H1 (cell line): ENCODE data around the gene VPS18. TPM values are rescaled to one million over a fixed set of nuclear protein-coding genes. Genes with fewer than 3 reads are reported as not detected.

Experiments
- CTCF ChIA-PET: fragments of 300-600 bp; sonication (Branson Sonifier 250); formaldehyde crosslinking; loops from one replicate; lab custom pipeline; 2021; ENCODE audit not compliant: partially characterized antibody; lab: Charles Lee
- POLR2A ChIA-PET: fragments of 300-600 bp; sonication (Branson Sonifier 250); formaldehyde crosslinking; loops from one replicate; lab custom pipeline; 2021; ENCODE audit warnings: inconsistent platforms; ENCODE audit not compliant: partially characterized antibody; lab: Charles Lee
- DNase-seq, 2 experiments: peaks; one replicate each; pipeline versions ENCODE4 v3.0.0 to v3.0.0-alpha.2; 2010 to 2022; ENCODE audit warnings: low spot score in 2 of 2, low read depth in 1 of 2, mixed read lengths in 1 of 2
- FAIRE-seq: peaks from 2 replicates; lab custom pipeline; 2011; peaks lifted over from hg19 to GRCh38; lab: Jason Lieb, UNC
- H2AFZ ChIP-seq: 2 replicates; pipeline ENCODE4 v1.8.1; 2012; ENCODE audit warnings: low read length, inconsistent platforms
- H2AK5ac ChIP-seq: 2 replicates; pipeline ENCODE4 v1.6.1; 2013; ENCODE audit warnings: low read depth, low read length
- H2BK120ac ChIP-seq: replicated peaks from 2 replicates; pipeline ENCODE3; 2013; ENCODE audit warnings: low read depth, low read length, inconsistent platforms
- H2BK12ac ChIP-seq: 2 replicates; pipeline ENCODE4 v1.6.1; 2013; ENCODE audit warnings: low read depth, low read length
- H2BK15ac ChIP-seq: 2 replicates; pipeline ENCODE4 v1.6.1; 2013; ENCODE audit warnings: low read length
- H2BK20ac ChIP-seq: 2 replicates; pipeline ENCODE4 v1.6.1; 2013; ENCODE audit warnings: low read length
- H2BK5ac ChIP-seq: 2 replicates; pipeline ENCODE4 v1.6.1; 2013; ENCODE audit warnings: low read depth, low read length
- H3K14ac ChIP-seq: 2 replicates; pipeline ENCODE4 v1.6.1; 2013; ENCODE audit warnings: inconsistent platforms; ENCODE audit not compliant: insufficient read length
- H3K18ac ChIP-seq: 2 replicates; pipeline ENCODE4 v1.6.1; 2013; ENCODE audit warnings: low read length; ENCODE audit errors: extremely low read depth
- H3K23ac ChIP-seq: 2 replicates; pipeline ENCODE4 v1.6.1; 2013; ENCODE audit warnings: inconsistent platforms; ENCODE audit not compliant: insufficient read length
- H3K23me2 ChIP-seq: 2 replicates; pipeline ENCODE4 v1.6.1; 2013; ENCODE audit warnings: low read depth, low read length
- H3K27ac ChIP-seq: 2 replicates; pipeline ENCODE4 v1.6.1; 2011; ENCODE audit warnings: low read depth, low read length, inconsistent platforms
- H3K27me3 ChIP-seq, 4 experiments: replicated peaks in 1 of 4; 1 replicate in 1 of 4; 2 replicates in 3 of 4; pipeline versions ENCODE4 v1.6.1 to v1.8.1; 2011 to 2013; ENCODE audit warnings: low read length in 3 of 4, mild to moderate bottlenecking in 3 of 4, inconsistent platforms in 2 of 4, mixed read lengths in 2 of 4, moderate library complexity in 1 of 4; ENCODE audit not compliant: control insufficient read depth in 3 of 4, insufficient read depth in 3 of 4; ENCODE audit errors: extremely low read depth in 1 of 4
- H3K36me3 ChIP-seq, 4 experiments: 2 replicates each; pipeline versions ENCODE4 v1.6.1 to v1.8.1; 2011 to 2013; ENCODE audit warnings: mild to moderate bottlenecking in 4 of 4, low read length in 3 of 4, moderate library complexity in 2 of 4, control low read depth in 1 of 4, inconsistent platforms in 1 of 4; ENCODE audit not compliant: insufficient read depth in 4 of 4, control insufficient read depth in 2 of 4
- H3K4ac ChIP-seq: replicated peaks from 2 replicates; pipeline ENCODE3; 2013; ENCODE audit warnings: low read length, low read depth, mixed read lengths, inconsistent platforms; ENCODE audit not compliant: insufficient read length
- H3K4me1 ChIP-seq, 4 experiments: replicated peaks in 1 of 4; 1 replicate in 1 of 4; 2 replicates in 3 of 4; pipeline versions ENCODE4 v1.6.1 to v1.8.1; 2011 to 2013; ENCODE audit warnings: low read length in 3 of 4, inconsistent platforms in 2 of 4, mixed read lengths in 1 of 4; ENCODE audit not compliant: insufficient read depth in 4 of 4, control insufficient read depth in 3 of 4
- H3K4me2 ChIP-seq, 2 experiments: 2 replicates each; pipeline versions ENCODE4 v1.6.1 to v1.8.1; 2011 to 2013; ENCODE audit warnings: low read depth in 2 of 2, low read length in 2 of 2, control low read depth in 1 of 2, inconsistent platforms in 1 of 2, mild to moderate bottlenecking in 1 of 2; ENCODE audit not compliant: insufficient read depth in 1 of 2
- H3K4me3 ChIP-seq, 4 experiments: fragments of 200-600, 300-600 bp in 1 of 4; sonication (generic), shearing (Covaris generic), sonication (Bioruptor Twin) in 1 of 4; 2 replicates each; pipeline versions ENCODE4 v1.5.1 to v1.8.1; 2011 to 2016; ENCODE audit warnings: low read length in 4 of 4, low read depth in 3 of 4, control low read depth in 2 of 4, inconsistent platforms in 2 of 4, mild to moderate bottlenecking in 2 of 4, mixed read lengths in 1 of 4, moderate library complexity in 1 of 4; ENCODE audit not compliant: insufficient read depth in 2 of 4; ENCODE audit errors: extremely low read depth in 1 of 4
- H3K56ac ChIP-seq: replicated peaks from 2 replicates; pipeline ENCODE3; 2013; ENCODE audit warnings: low read depth, mild to moderate bottlenecking, mixed read lengths, low read length, inconsistent platforms; ENCODE audit not compliant: insufficient read length
- H3K79me1 ChIP-seq: 2 replicates; pipeline ENCODE4 v1.6.1; 2013; ENCODE audit warnings: low read depth, low read length, control low read depth
- H3K79me2 ChIP-seq, 2 experiments: 2 replicates each; pipeline versions ENCODE4 v1.6.1 to v1.8.1; 2012 to 2013; ENCODE audit warnings: low read length in 2 of 2, mild to moderate bottlenecking in 2 of 2, inconsistent platforms in 1 of 2; ENCODE audit not compliant: insufficient read depth in 2 of 2, control insufficient read depth in 1 of 2
- H3K9ac ChIP-seq, 4 experiments: replicated peaks in 1 of 4; 1 replicate in 1 of 4; 2 replicates in 3 of 4; pipeline versions ENCODE4 v1.6.1 to v1.8.1; 2011 to 2013; ENCODE audit warnings: low read depth in 3 of 4, low read length in 3 of 4, control low read depth in 2 of 4, mild to moderate bottlenecking in 2 of 4, moderate library complexity in 2 of 4, inconsistent platforms in 1 of 4; ENCODE audit errors: extremely low read depth in 1 of 4
- H3K9me3 ChIP-seq, 2 experiments: 2 replicates each; pipeline versions ENCODE4 v1.6.1 to v1.8.1; 2012 to 2013; ENCODE audit warnings: mild to moderate bottlenecking in 2 of 2, moderate library complexity in 2 of 2, control low read depth in 1 of 2, inconsistent platforms in 1 of 2, low read depth in 1 of 2, low read length in 1 of 2, mixed read lengths in 1 of 2; ENCODE audit not compliant: insufficient read depth in 2 of 2
- H4K20me1 ChIP-seq, 2 experiments: replicated peaks in 1 of 2; 2 replicates each; pipeline versions ENCODE3 to v1.8.1; 2011 to 2013; ENCODE audit warnings: inconsistent platforms in 2 of 2, low read length in 2 of 2, mild to moderate bottlenecking in 1 of 2; ENCODE audit not compliant: insufficient read depth in 2 of 2, control insufficient read depth in 1 of 2
- H4K5ac ChIP-seq: 2 replicates; pipeline ENCODE4 v1.6.1; 2013; ENCODE audit warnings: low read length, low read depth, mixed read lengths, inconsistent platforms; ENCODE audit not compliant: insufficient read length
- H4K8ac ChIP-seq: 2 replicates; pipeline ENCODE4 v1.8.0; 2013; ENCODE audit warnings: mild to moderate bottlenecking, moderate library complexity, low read length, inconsistent platforms; ENCODE audit not compliant: insufficient read depth; ENCODE audit errors: extremely low read depth
- H4K91ac ChIP-seq: replicated peaks from 2 replicates; pipeline ENCODE3; 2013; ENCODE audit warnings: low read length, mixed read lengths, inconsistent platforms; ENCODE audit not compliant: insufficient read length
- GTF2F1 ChIP-seq: IDR thresholded peaks from 2 replicates; pipeline ENCODE4 v1.6.1; 2012; ENCODE audit warnings: low read depth, low read length, improper control_type of control experiment, borderline replicate concordance
- SUZ12 ChIP-seq: fragments of 200-600 bp; sonication (generic); IDR thresholded peaks from 2 replicates; pipeline ENCODE4 v1.6.1; 2012; ENCODE audit warnings: mild to moderate bottlenecking, inconsistent platforms, low read length, moderate library complexity, mixed read lengths
- WGBS, 2 experiments: shearing (Covaris generic) in 1 of 2; methylation state at CpG; one replicate each; pipeline versions ENCODE4 v1.1.6 to v1.1.7; 2013 to 2015; ENCODE audit warnings: low lambda C conversion rate in 2 of 2, mixed read lengths in 2 of 2, inconsistent platforms in 1 of 2, low coverage in 1 of 2, missing lambda C conversion rate in 1 of 2; ENCODE audit not compliant: insufficient replicate concordance in 2 of 2, insufficient coverage in 1 of 2, insufficient read length in 1 of 2; ENCODE audit errors: extremely low coverage in 1 of 2, missing lambda C conversion rate in 1 of 2; 5-methylcytosine and 5-hydroxymethylcytosine counted together
- polyA plus RNA-seq, 7 experiments: library from polyadenylated mRNA; depleted of rRNA in 3 of 7; stranded (reverse) in 5 of 7; unstranded in 2 of 7; fragments of >200 nt in 5 of 7; fragments of 200-250 nt in 2 of 7; gene quantifications; 1 replicate in 5 of 7; 2 replicates in 1 of 7; 4 replicates in 1 of 7; pipeline versions ENCODE4 v1.2.1 to v1.2.3, GENCODE V29; 2011 to 2013; ENCODE audit warnings: missing spikeins in 2 of 7, mixed read lengths in 2 of 7
- total RNA-seq: library from RNA; stranded (reverse); fragmentation: NEBNext Ultra II Directional; extraction: Animal tissue kit (Norgen Biotek cat#: 25700); gene quantifications from 2 replicates; pipeline ENCODE4 v1.2.1, GENCODE V29; 2021
- TF ChIP-seq, protein P1 (sequence below): IDR thresholded peaks from 2 replicates; pipeline ENCODE4 v1.6.1; 2011; ENCODE audit warnings: low read length, improper control_type of control experiment

Gene VPS18
- total and polyA plus RNA-seq, 2 of the 8 experiments (the other 6 are each of a cell fraction or from before 2014, with no cell fraction given): 28.9 to 32.7 TPM

- Histone ChIP-seq H2AFZ (no peak overlapping the region), H3K18ac (no peak overlapping the region), H3K4me2 (no peak overlapping the region), H2BK20ac (no peak overlapping the region), H3K9ac (no peak overlapping the region), H3K23ac (no peak overlapping the region), H3K27ac (no peak overlapping the region), H4K8ac (no peak overlapping the region), H2BK15ac (no peak overlapping the region), H3K4me1 (peaks cover 3 to 20% (median 15%) of the 10 kb centered on the region in 4 experiments), H3K4me3 (no peak overlapping the region), H4K5ac (no peak overlapping the region), H3K14ac (no peak overlapping the region), H3K9me3 (no peaks in the 10 kb centered on the region), H3K79me1 (no peaks in the 10 kb centered on the region), H3K4ac (no peak overlapping the region), H3K27me3 (peaks cover 46 to 80% (median 60%) of the 10 kb centered on the region in 4 experiments), H3K79me2 (no peaks in the 10 kb centered on the region), H3K56ac (no peak overlapping the region), H2BK120ac (no peak overlapping the region), H3K36me3 (no peaks in the 10 kb centered on the region), H2BK5ac (no peak overlapping the region), H4K91ac (no peak overlapping the region), H2BK12ac (0 out of 2 replicates have a peak overlapping the region, but pooled peaks have one; percentile 27), H3K23me2 (peaks cover 8% of the 10 kb centered on the region; the same call in 1 of the 2 replicates), H2AK5ac (no peak overlapping the region), H4K20me1 (peaks cover 0 to 13% of the 10 kb centered on the region in 2 experiments)
- ChIA-PET CTCF (interaction anchor here (1.1 to 33.1 kb wide), 7 partner anchors 2 to 63 kb away, joined by 3 to 619 read pairs (median 6); partner anchors contain the start of genes CHAC1, DLL4 and VPS18), POLR2A (interaction anchor here (0.7 to 43.8 kb wide), 5 partner anchors 11 to 33 kb away, joined by 3 to 1505 read pairs (median 3); partner anchors contain the start of gene CHAC1)
- DNase-seq (no peak), FAIRE-seq (no peak)
- TF ChIP-seq SUZ12 (peak; percentile 17; the same call in 1 of the 2 replicates), GTF2F1 (no peak)
- TF ChIP-seq, protein P1, sequence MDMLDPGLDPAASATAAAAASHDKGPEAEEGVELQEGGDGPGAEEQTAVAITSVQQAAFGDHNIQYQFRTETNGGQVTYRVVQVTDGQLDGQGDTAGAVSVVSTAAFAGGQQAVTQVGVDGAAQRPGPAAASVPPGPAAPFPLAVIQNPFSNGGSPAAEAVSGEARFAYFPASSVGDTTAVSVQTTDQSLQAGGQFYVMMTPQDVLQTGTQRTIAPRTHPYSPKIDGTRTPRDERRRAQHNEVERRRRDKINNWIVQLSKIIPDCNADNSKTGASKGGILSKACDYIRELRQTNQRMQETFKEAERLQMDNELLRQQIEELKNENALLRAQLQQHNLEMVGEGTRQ: no peak
- 71% methylated on average over 10 of the region's 10 CpGs; no CpG with 5 or more reads in 1 of the 2 experiments for WGBS, 2 experiments
Observed at GRCh38 chr15:40922608-40923005, 28.4 kb downstream of the VPS18 start.
